K562 (cell line): ENCODE data around the gene PLEKHA6. TPM values are rescaled to one million over a fixed set of nuclear protein-coding genes. Genes with fewer than 3 reads are reported as not detected.

Experiments
- ATAC-seq: fragments of 200-7000 bp; cut with Tn5 transposase; 3 replicates; pipeline ENCODE4 v1.9.1; 2020; ENCODE audit warnings: moderate library complexity
- BruUV-seq: library from RNA; stranded (reverse); fragments of 400-500 nt; replicated peaks from 2 replicates; lab custom pipeline; 2021; lab: Mats Ljungman, UMichigan
- CTCF ChIA-PET: fragments of 300-600 bp; formaldehyde crosslinking; extraction: SDS; loops from one replicate; lab custom pipeline; 2021; ENCODE audit warnings: low intra/inter-chr PET ratio; lab: Yijun Ruan, JAX
- POLR2A ChIA-PET: fragments of 300-600, 350-650 bp; sonication (Branson Sonifier 250); formaldehyde crosslinking; extraction: SDS; loops from one replicate; lab custom pipeline; 2021; ENCODE audit warnings: antibody characterized with exemption, inconsistent platforms; lab: Yijun Ruan, JAX
- DNase-seq, 4 experiments: peaks; one replicate each; pipeline versions ENCODE4 v3.0.0 to v3.0.0-alpha.2; 2011 to 2018; ENCODE audit warnings: low spot score in 3 of 4, mixed read lengths in 3 of 4; ENCODE audit errors: extremely low read depth in 1 of 4
- FAIRE-seq: peaks from 2 replicates; lab custom pipeline; 2011; peaks lifted over from hg19 to GRCh38; lab: Jason Lieb, UNC
- H2AFZ ChIP-seq: 2 replicates; pipeline ENCODE4 v1.6.0; 2011; ENCODE audit warnings: low read depth, low read length, control low read depth, inconsistent platforms
- H3K27ac ChIP-seq: fragments of 200-600 bp; 3 replicates; pipeline ENCODE4 v1.8.0; 2011; ENCODE audit warnings: low read depth, mild to moderate bottlenecking, control low read depth, inconsistent platforms, low read length, moderate library complexity, mixed read lengths; ENCODE audit errors: extremely low read depth
- H3K27me3 ChIP-seq, 2 experiments: fragments of 300-600 bp in 1 of 2; 2 replicates in 1 of 2; 3 replicates in 1 of 2; pipeline versions ENCODE4 v1.6.0 to v1.8.0; 2011; ENCODE audit warnings: inconsistent platforms in 2 of 2, low read length in 2 of 2, mild to moderate bottlenecking in 1 of 2, mixed read lengths in 1 of 2, moderate library complexity in 1 of 2; ENCODE audit not compliant: control insufficient read depth in 2 of 2, insufficient read depth in 2 of 2
- H3K36me3 ChIP-seq: fragments of 300-600 bp; 3 replicates; pipeline ENCODE4 v1.8.0; 2011; ENCODE audit warnings: mild to moderate bottlenecking, low read length, inconsistent platforms; ENCODE audit not compliant: control insufficient read depth, insufficient read depth
- H3K4me1 ChIP-seq, 2 experiments: fragments of 200-600 bp in 1 of 2; replicated peaks in 1 of 2; 2 replicates in 1 of 2; 3 replicates in 1 of 2; pipeline versions ENCODE4 v1.5.1 to v1.8.0; 2011; ENCODE audit warnings: inconsistent platforms in 2 of 2, low read length in 2 of 2, mild to moderate bottlenecking in 1 of 2, mixed read lengths in 1 of 2, moderate library complexity in 1 of 2; ENCODE audit not compliant: control insufficient read depth in 2 of 2, insufficient read depth in 2 of 2
- H3K4me2 ChIP-seq: 2 replicates; pipeline ENCODE4 v1.6.1; 2011; ENCODE audit warnings: low read length, control low read depth, inconsistent platforms, mixed read lengths; ENCODE audit not compliant: insufficient read depth
- H3K4me3 ChIP-seq: fragments of 200-600 bp; sonication (generic), shearing (Covaris generic); 2 replicates; pipeline ENCODE4 v1.5.1; 2016; ENCODE audit warnings: control low read depth, inconsistent platforms
- H3K79me2 ChIP-seq: fragments of 200-600 bp; 3 replicates; pipeline ENCODE4 v1.8.0; 2011; ENCODE audit warnings: low read length, inconsistent platforms; ENCODE audit not compliant: control insufficient read depth, insufficient read depth
- H3K9ac ChIP-seq, 2 experiments: 2 replicates each; pipeline versions ENCODE4 v1.6.0 to v1.6.1; 2011; ENCODE audit warnings: low read depth in 2 of 2, low read length in 2 of 2, control low read depth in 1 of 2, inconsistent platforms in 1 of 2, mild to moderate bottlenecking in 1 of 2, mixed read lengths in 1 of 2; ENCODE audit not compliant: insufficient read depth in 1 of 2
- H3K9me1 ChIP-seq: one replicate; pipeline ENCODE4 v1.6.0; 2011; ENCODE audit warnings: inconsistent platforms, mild to moderate bottlenecking, low read length, moderate library complexity; ENCODE audit not compliant: control insufficient read depth, insufficient read depth
- H3K9me3 ChIP-seq: replicated peaks from 2 replicates; pipeline ENCODE4 v1.5.1; 2011; ENCODE audit warnings: low read depth, low read length, inconsistent platforms; ENCODE audit not compliant: control insufficient read depth, insufficient read depth
- H4K20me1 ChIP-seq: replicated peaks from 2 replicates; pipeline ENCODE4 v1.6.1; 2011; ENCODE audit warnings: low read length, inconsistent platforms, mixed read lengths; ENCODE audit not compliant: control insufficient read depth, insufficient read depth
- CBX8 ChIP-seq: fragments of 200-600 bp; sonication (generic); IDR thresholded peaks from 2 replicates; pipeline ENCODE4 v1.6.1; 2012; ENCODE audit warnings: borderline replicate concordance, mixed run types, low read depth, mild to moderate bottlenecking, moderate library complexity, mixed read lengths, low read length, control low read depth, inconsistent platforms; ENCODE audit not compliant: poor library complexity, severe bottlenecking; ENCODE audit errors: extremely low read depth
- E2F4 ChIP-seq: sonication (generic); formaldehyde crosslinking; IDR thresholded peaks from 2 replicates; pipeline ENCODE4 v1.8.0; 2022; ENCODE audit warnings: mild to moderate bottlenecking, low read depth, missing genetic modification reagents
- KAT8 ChIP-seq: fragments of 450-650 bp; IDR thresholded peaks from 2 replicates; pipeline ENCODE4 v1.6.1; 2016; ENCODE audit warnings: low read depth, mild to moderate bottlenecking
- KDM5B ChIP-seq: fragments of 200-600 bp; sonication (generic); IDR thresholded peaks from 2 replicates; pipeline ENCODE4 v1.6.1; 2012; ENCODE audit warnings: low read depth, mild to moderate bottlenecking, moderate library complexity, low read length, control low read depth, inconsistent platforms; ENCODE audit not compliant: insufficient replicate concordance
- PBX2 ChIP-seq, 2 experiments: IDR thresholded peaks in 1 of 2; conservative IDR thresholded peaks in 1 of 2; 2 replicates each; pipeline ENCODE4 v1.6.1; 2016; ENCODE audit warnings: low read depth in 2 of 2, mild to moderate bottlenecking in 1 of 2, missing compliant biosample characterization in 1 of 2, missing genetic modification characterization in 1 of 2, moderate library complexity in 1 of 2
- POLR2AphosphoS2 ChIP-seq: IDR thresholded peaks from 2 replicates; pipeline ENCODE4 v1.6.1; 2012; ENCODE audit warnings: low read length, improper control_type of control experiment
- PRMT5 ChIP-seq: sonication (generic); formaldehyde crosslinking; IDR thresholded peaks from 2 replicates; pipeline ENCODE4 v1.5.0; 2020; ENCODE audit warnings: missing genetic modification reagents
- TFE3 ChIP-seq: fragments of 450-650 bp; formaldehyde crosslinking; IDR thresholded peaks from 2 replicates; pipeline ENCODE4 v1.4.0; 2020; ENCODE audit warnings: mild to moderate bottlenecking, mixed read lengths
- ZNF232 ChIP-seq: sonication (generic); formaldehyde crosslinking; IDR thresholded peaks from 2 replicates; pipeline ENCODE4 v1.8.0; 2022; ENCODE audit warnings: mild to moderate bottlenecking, missing genetic modification reagents
- WGBS: fragments of 100-300 bp; shearing (Covaris generic); methylation state at CpG from one replicate; pipeline ENCODE4 v1.1.6; 2016; ENCODE audit warnings: low coverage, mixed read lengths; ENCODE audit not compliant: insufficient coverage; ENCODE audit errors: missing lambda C conversion rate; 5-methylcytosine and 5-hydroxymethylcytosine counted together
- in situ Hi-C: fragments of 300-500 bp; cut with MboI; formaldehyde crosslinking; loops from 4 replicates; pipeline ENCODE4 v1.15.0; 2018; ENCODE audit warnings: inconsistent platforms, mixed read lengths
- intact Hi-C: fragments of 100-400 bp; cut with micrococcal nuclease; formaldehyde crosslinking; loops from 2 replicates; pipeline ENCODE4 v1.14.2; 2022
- polyA plus RNA-seq, 8 experiments: library from polyadenylated mRNA; depleted of rRNA in 4 of 8; stranded (reverse) in 5 of 8; unstranded in 3 of 8; fragments of >200 nt; fragmentation: Nextera tagmentation in 2 of 8; fragmentation: Illumina TruSeq in 1 of 8; extraction: Ambion mirVana in 2 of 8; extraction: Trizol in 1 of 8; gene quantifications; 2 replicates each; pipeline versions ENCODE4 v1.2.1 to v1.2.3, GENCODE V29; 2011 to 2014; ENCODE audit warnings: inconsistent platforms in 1 of 8, missing spikeins in 1 of 8
- total RNA-seq, 7 experiments: library from RNA; depleted of rRNA in 6 of 7; stranded (reverse); fragments of >200 nt in 6 of 7; fragmentation: Illumina TruSeq in 2 of 7; extraction: Trizol in 2 of 7; gene quantifications; 2 replicates each; pipeline versions ENCODE4 v1.2.1 to v1.2.3, GENCODE V29; 2011 to 2021; ENCODE audit warnings: low replicate concordance in 1 of 7

The PLEKHA6 gene
- total and polyA plus RNA-seq, 9 of the 15 experiments (the other 6 are each of a cell fraction or from before 2014, with no cell fraction given) = under 0.01 to 0.33 (median 0.01) TPM; not detected in 4

- DNase-seq = no peak
- Histone ChIP-seq H3K9me1 (no peaks in the 10 kb centered on the region), H3K4me2 (no peak overlapping the region), H3K4me3 (no peak overlapping the region), H3K9ac (no peak overlapping the region), H4K20me1 (0 out of 2 replicates have a peak, but pooled peaks cover 6% of the 10 kb centered on the region), H3K79me2 (no peaks in the 10 kb centered on the region), H3K27me3 (peaks cover 29 to 67% of the 10 kb centered on the region in 2 experiments), H3K9me3 (no peaks in the 10 kb centered on the region), H3K36me3 (no peaks in the 10 kb centered on the region), H3K27ac (no peak overlapping the region), H3K4me1 (peaks cover 0 to 3% of the 10 kb centered on the region in 2 experiments; a peak in 1 of 5 replicates), H2AFZ (no peak overlapping the region)
- no peak for ATAC-seq
- no TSS peak for BruUV-seq
- in situ Hi-C loops = no loop called here
- intact Hi-C loops = no loop called here
- ChIA-PET POLR2A (no interaction called here), CTCF (no interaction called here)
- FAIRE-seq = no peak
- no peak for TF ChIP-seq TFE3 (CRISPR knock-in tag)
- TF ChIP-seq PBX2 (CRISPR knock-in tag; IDR thresholded peaks at IDR 0.05; ENCODE audit: low read depth) = no peak
- TF ChIP-seq PBX2 (tag; conservative IDR thresholded peaks at IDR 0.05; ENCODE audit: low read depth) = no peak
- no peak for TF ChIP-seq PRMT5 (CRISPR knock-in tag)
- TF ChIP-seq CBX8 = no peak
- TF ChIP-seq KAT8 = no peak
- no peak for TF ChIP-seq POLR2AphosphoS2
- TF ChIP-seq E2F4 (CRISPR knock-in tag) = no peak
- TF ChIP-seq KDM5B = no peak
- TF ChIP-seq ZNF232 = no peak
- 0% methylated on average over 5 of the region's 5 CpGs for WGBS
Observed at GRCh38 chr1:204266504-204267034, 93.2 kb downstream of the PLEKHA6 start.
